ENCODE results near the gene PDE1C. TPM values are rescaled to one million over a fixed set of nuclear protein-coding genes. Genes with fewer than 3 reads are reported as not detected.

Gene PDE1C
- polyA plus RNA-seq, 1 of the 3 experiments (the other 2 are of a cell fraction) = 4.6 TPM

GRCh38 chr7:32023376-32023775, 46.8 kb downstream of the PDE1C start:
- no peak overlapping the region for H2AFZ ChIP-seq (ENCODE audit: low read depth)
- H3K36me3 ChIP-seq (replicated peaks in 1 of 2; ENCODE audit: control insufficient read depth in 1 of 2, insufficient read depth in 2 of 2, low read length in 1 of 2) = no peaks in the 10 kb centered on the region
- H3K79me2 ChIP-seq (ENCODE audit: insufficient read depth) = no peaks in the 10 kb centered on the region
- no peaks in the 10 kb centered on the region for H3K4me1 ChIP-seq (ENCODE audit: control insufficient read depth in 1 of 2, insufficient read depth in 2 of 2, low read depth in 1 of 2, low read length in 1 of 2)
- no peak overlapping the region for H3K4me2 ChIP-seq
- H3K9me3 ChIP-seq = no peaks in the 10 kb centered on the region
- no peaks in the 10 kb centered on the region; the same call in 1 of the 2 replicates for H3K27me3 ChIP-seq (ENCODE audit: insufficient read depth)
- no peak overlapping the region for H3K27ac ChIP-seq (ENCODE audit: low read depth in 2 of 2, low read length in 1 of 2)
- H3K9me2 ChIP-seq = no peaks in the 10 kb centered on the region
- no peaks in the 10 kb centered on the region for H3F3A ChIP-seq (replicated peaks; ENCODE audit: insufficient read depth)
- WGBS (ENCODE audit: low lambda C conversion rate) = 20% methylated on average over 6 of the region's 6 CpGs
- no peak overlapping the region for H3K9ac ChIP-seq
- no peak overlapping the region for H3K4me3 ChIP-seq (ENCODE audit: low read depth in 2 of 2, low read length in 1 of 2)
- CTCF ChIA-PET = no interaction called here
- no peaks in the 10 kb centered on the region for H4K20me1 ChIP-seq (ENCODE audit: insufficient read depth)
- no peak for DNase-seq
- POLR2A ChIA-PET = no interaction called here
- TF ChIP-seq ELF1 (IDR thresholded peaks at IDR 0.05) (no peak), MXI1 (IDR thresholded peaks at IDR 0.05; ENCODE audit: low read depth, low read length) (no peak), CTCF (IDR thresholded peaks at IDR 0.05) (no peak), PBX3 (IDR thresholded peaks at IDR 0.05) (no peak), ZBTB33 (IDR thresholded peaks at IDR 0.05; ENCODE audit: borderline replicate concordance, low read depth) (no peak), SIN3A (IDR thresholded peaks at IDR 0.05; ENCODE audit: borderline replicate concordance, low read depth, low read length) (no peak), POLR2AphosphoS5 (IDR thresholded peaks at IDR 0.05; ENCODE audit: low read depth, low read length) (no peak), USF2 (IDR thresholded peaks at IDR 0.05; ENCODE audit: borderline replicate concordance, low read depth, low read length) (no peak), TEAD4 (IDR thresholded peaks at IDR 0.05; ENCODE audit: borderline replicate concordance, insufficient read depth) (no peak), SMC3 (IDR thresholded peaks at IDR 0.05; ENCODE audit: low read depth, low read length) (no peak), RXRA (IDR thresholded peaks at IDR 0.05; ENCODE audit: borderline replicate concordance, low read depth) (no peak), TAF1 (IDR thresholded peaks at IDR 0.05; ENCODE audit: borderline replicate concordance, low read depth, low read length) (no peak), YY1 (IDR thresholded peaks at IDR 0.05; ENCODE audit: low read depth) (no peak), JUND (IDR thresholded peaks at IDR 0.05) (no peak), USF1 (IDR thresholded peaks at IDR 0.05; ENCODE audit: borderline replicate concordance, low read depth) (no peak)

Measured in SK-N-SH (cell line).